Measurements from ENCODE around the gene DAZL.

DAZL gene

DNA sequence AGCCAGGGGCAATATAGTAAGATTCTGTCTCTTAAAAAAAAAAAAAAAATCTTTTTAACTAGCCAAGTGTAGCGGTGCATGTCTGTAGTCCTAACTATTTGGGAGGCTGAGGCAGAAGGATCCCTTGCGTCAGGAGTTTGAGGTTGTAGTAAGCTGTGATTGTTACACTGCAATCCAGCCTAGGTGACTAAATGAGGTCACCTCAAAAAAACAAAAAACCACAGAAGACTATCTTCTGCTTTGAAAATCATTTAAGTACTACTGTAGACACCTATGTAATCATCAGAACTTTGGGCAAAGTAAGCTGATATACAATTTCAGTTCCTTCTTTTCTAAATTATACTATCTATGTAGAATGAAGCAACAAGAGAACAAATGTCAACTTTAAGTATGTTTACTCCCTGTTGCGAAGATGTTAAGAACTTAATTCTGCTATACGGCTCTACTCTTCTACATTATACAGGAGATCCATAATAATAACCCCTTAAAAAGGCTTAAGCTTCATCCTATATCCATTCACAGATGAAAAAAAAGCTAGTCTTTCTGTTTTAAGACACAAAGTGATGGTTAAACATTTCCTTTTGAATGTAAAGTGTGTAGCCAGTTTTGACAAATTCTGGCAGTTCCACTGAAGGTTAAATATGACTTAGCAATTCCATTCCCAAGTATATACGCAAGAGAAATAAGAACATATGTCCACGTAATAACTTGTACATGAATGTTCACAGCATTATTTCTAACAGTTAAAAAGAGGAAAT, 15.2 kb downstream of the DAZL start:
- no peak for DNase-seq

DNA sequence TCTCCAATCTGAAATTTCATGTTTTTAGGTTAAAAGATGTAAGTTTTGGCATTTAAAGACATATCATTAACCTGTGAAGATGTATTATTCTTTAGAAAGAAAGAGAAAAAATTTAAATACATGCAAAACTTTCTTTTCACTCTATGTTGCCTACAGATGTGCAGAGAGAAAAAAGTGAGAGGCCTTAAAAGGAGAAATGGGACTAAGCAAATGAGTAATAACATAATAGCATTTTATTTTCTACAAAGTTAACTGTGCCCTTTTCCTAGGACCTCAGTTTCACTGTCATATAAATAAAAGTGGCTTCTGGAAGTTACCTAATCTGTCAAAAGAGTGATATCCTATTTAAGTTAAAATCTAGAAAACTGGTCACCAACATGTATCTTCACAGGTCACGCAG, 16.1 kb downstream of the DAZL start:
- no peak for DNase-seq

DNA sequence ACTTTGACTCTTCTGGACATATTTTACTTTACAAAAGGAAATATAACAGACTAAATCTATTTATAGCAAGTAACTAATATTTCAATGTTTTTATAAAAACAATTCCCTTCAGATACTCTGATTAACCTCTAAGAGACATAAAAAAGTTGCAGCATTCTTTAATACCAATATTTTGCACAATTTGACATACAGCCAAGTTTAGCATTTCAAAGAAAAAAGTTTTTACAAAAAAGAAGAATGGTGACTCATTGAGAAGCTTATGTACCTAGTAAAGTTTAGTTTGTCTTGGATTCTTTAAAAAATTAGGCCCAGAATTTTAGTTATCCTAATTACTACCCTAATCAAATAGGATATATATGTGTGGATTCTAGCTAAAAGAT, 17.6 kb downstream of the DAZL start:
- DNase-seq: no peak

DNA sequence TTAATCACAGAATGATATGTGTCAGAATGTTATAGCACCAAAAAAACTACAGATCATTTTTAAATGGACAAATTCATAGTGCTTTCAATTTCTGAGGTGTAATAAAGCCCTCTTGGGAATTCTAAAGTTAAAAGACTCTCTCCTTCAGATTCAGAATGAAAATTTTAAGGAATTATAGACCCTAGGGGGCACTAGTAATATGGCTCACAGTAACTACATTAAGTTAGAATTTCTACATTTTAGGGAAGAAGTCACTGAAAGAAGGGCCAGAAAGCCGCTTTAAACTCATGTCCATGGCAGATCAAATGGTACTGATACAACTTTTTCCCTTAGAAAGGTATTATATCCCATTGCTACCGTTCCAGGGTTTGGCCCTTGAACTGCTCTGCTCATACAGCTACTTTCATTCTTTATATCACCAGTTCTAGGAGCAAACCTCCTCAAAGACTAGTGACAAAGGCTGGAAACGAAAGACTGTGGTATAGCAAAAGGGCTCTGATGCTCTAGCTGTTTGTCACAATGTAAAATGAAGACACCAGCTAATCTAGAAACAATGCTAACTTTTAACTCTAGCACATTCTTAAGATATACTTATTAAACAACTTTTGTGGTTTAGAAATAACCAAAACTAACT, 18.1 kb downstream of the DAZL start:
- DNase-seq: no peak

DNA sequence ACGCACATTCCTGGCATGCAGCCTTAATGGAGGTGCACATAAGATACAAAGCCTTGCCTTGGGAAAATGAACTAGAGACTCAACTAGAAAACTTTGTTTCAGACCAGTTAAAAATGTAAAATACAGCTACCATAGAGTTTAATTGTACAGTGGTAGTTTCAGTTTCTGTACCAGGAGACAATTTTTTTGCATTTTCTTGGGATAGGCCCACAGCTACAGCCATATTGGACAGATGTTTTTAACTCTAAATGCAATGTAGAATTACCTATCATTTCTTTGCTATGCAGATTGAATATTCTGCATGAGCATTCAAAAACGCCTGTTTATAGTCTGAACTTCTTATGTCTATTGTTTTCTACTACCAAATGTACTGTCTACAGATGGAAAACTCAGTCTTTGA, 20.3 kb downstream of the DAZL start:
- no peak for DNase-seq

DNA sequence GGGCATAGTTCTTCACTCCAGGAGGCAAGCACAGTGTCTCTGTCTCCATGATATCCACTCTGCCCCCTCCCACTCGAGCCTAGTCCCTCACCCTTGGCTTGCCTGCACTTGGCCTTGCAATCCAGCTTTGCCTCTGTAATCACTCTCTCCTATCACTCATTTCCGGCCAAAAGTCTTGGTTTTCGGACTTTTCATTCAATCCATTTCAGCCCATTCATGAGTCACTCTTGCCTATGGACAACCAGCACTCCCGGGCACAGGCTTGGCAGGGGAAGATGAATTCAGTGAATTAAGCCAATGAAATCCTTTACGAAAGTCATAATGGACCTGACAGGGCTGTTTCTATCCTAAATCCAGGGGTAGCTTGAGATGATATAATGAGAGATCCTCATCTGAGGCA, 21.7 kb downstream of the DAZL start:
- DNase-seq: no peak

DNA sequence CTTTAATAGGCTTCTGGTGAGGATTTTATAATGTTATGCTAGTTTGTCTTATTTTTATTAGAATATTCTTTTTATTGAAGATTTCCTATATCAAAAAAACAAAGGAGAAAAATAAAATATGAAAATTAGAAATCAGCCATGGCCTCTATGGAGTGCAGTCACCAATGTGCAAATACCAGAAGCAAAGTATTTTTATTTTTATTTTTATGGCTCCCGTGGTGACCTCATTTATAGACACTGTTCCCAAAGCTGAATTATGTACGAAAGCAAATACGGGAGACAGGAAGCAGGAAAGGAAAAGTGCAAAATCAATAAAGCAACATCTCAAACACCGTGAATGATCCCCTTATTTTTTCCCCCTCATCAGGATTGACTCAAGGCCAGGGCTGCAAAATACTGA, 35.1 kb downstream of the DAZL start:
- no peak for DNase-seq

DNA sequence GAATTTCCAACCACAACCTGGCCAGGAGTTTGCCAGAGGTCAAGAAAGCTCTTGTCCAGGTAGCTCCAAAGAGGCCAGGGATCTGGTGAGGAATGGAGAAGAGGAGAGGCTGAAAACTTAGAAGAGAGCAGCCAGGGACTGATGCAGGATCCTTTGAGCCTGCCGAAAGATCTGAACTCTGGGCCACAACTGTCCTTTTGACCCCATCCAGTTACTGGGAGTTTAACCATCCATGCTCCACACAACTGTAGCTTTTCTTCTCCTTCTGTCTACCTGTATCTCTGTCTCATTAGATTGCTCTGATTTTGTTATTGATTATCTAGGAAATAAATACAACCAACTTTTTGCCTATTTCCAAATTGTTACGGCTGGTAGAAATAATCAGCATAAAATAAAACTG, 36.7 kb downstream of the DAZL start:
- no peak for DNase-seq

DNA sequence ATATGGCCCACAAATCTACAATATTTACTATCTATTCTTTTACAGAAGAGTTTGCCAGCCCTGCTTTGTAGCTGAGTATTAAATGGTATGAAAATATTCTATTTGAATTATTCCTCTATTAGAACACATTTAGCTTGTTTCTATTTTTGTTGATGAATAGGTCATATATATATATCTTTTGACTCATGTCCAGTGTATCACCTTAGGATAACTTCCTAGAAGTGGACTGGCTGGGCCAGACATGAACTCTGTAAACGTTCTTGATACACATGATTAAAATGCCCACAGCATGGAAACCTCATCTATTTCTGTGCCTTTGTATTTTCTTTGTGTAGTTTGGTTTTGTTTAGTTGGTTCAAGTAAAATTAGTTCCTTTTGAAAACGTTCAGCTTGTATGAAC, 37.1 kb downstream of the DAZL start:
- no peak for DNase-seq

DNA sequence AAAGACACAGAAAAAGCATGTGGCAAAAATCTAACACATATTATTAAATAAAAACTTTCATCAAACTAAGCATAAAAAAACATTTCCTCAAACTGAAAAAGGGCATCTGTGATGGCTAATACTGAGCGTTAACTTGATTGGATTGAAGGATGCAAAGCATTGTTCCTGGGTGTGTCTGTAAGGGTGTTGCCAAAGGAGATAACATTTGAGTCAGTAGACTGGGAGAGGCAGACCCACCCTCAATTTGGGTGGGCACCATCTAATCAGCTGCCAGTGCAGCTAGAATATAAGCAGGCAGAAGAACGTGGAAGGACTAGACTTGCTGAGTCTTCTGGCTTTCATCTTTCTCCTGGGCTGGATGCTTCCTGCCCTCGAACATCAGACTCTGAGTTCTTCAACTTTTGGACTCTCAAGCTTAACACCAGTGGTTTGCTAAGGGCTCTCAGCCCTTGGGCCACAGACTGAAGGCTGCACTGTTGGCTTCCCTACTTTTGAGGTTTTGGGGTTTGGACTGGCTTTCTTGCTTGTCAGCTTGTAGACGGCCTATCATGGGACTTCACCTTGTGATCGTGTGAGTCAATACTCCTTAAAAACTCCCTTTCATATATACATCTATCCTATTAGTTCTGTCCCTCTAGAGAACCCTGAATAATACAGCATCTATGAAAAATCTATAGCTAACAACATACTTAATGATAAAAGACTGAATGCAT, 45.4 kb downstream of the DAZL start:
- no peak for DNase-seq

DNA sequence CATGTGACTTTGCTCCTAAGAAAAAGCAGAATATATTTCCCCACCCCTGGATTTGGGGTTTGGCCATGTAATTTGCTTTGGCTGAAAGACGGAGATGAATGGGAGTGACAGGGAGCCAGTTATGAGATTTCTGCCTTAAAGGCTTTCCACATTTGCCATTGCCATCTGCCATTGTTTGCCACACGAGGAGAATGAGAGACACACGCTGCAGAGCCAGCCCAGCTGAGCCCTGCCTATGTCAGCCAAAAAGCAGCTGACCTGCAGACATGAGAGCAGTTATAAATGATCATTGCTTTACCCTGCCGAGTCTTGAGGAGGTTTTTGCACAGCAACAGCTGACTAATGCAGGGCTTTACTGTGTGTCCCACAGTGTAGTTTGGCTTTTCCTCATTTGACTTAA, 51.1 kb downstream of the DAZL start:
- DNase-seq: no peak

DNA sequence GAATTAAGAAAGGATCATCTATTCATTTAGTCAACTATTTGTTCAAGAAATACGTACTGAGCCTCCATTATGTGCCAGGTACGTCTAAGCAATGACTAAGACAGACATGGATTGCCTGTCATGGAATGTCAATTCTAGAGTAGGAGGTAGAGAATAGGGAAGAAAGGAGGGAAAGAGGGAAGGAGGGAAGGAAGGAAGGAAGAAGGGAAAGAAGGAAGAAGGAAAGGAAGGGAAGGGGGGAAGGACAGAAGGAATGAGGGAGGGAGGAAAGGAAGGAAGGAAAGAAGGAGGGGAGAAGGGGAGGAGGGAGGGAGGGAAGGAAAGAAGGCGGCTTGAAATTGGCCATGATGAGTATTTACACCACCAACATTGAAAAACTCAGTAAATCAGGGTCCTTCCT, 52.5 kb downstream of the DAZL start:
- no peak for DNase-seq

DNA sequence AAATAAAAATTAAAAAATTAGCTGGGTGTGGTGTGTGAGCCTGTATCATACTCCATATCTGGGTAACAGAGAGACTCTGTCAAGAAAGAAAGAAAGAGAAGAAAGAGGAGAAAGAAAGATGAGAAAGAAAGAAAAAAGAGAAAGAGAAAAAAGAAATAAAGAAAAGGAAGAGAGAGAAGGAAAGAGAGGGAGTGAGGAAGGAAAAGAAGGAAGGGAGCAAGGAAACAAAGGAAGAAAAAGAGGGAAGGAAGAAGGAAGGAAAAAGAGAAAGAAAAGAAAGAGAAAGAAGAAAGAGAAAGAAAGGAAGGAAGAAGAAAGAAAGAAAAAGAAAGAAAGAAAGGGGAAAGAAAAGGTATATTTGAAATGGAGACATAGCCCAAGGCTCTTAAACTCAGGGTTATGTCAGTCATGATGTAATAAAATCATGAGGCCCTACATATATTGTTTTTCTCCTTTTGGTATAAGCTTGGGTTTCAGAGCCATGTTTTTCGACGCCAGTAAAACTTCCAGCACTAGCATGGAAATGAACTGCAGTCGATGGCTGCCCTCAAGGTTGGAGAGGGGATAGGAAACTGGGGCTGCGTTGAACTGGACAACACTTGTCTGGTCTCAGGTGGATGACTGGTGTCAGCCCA, 53.8 kb downstream of the DAZL start:
- DNase-seq: no peak

DNA sequence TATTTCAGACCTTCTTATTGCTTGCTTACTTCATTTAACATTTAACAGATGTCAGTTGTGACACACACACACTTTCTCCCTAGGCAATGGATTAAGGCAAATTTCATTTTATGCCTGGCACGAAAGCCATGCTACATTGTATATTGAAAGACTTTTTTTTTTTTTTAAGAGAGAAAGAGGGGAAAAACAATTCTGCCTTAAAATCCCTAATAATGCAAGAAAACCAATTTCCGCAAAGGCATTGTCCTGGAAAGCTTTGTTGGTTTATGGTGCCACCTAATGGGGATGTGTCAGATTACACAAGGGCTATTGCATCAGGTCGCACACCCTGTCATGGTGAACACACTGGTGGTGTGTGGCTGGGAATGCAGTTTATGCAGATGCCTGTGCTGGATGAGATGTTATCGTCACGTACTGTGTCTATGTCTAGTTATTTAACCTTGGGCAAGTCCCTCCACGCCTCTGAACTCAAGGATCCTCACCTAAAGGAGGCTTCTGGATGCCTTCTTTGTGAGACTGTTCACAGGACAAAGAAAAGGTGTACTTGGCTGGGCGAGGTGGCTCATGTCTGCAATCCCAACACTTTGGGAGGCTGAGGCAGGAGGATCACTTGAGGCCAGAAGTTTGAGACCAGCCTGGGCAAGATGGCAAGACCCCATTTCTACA, 54.4 kb downstream of the DAZL start:
- peak; percentile 64 for DNase-seq

DNA sequence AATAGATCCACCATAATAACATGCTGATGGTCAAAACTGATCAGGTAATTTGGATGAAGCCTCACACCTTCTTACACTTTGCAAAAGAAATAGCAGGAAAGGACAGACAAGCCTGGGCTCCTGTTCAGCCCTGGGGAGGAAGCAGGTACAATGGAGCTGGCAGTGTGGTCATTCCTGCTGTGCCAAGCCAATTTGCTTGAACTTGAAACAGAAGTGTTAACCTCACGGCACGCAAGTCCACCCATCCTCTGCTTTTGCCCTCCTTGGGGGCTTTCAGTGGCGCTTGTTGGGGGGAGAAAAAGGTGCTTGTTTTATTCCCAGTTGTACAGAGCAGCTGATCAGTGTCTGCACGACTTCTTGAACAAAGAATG, 54.9 kb downstream of the DAZL start:
- no peak for DNase-seq

DNA sequence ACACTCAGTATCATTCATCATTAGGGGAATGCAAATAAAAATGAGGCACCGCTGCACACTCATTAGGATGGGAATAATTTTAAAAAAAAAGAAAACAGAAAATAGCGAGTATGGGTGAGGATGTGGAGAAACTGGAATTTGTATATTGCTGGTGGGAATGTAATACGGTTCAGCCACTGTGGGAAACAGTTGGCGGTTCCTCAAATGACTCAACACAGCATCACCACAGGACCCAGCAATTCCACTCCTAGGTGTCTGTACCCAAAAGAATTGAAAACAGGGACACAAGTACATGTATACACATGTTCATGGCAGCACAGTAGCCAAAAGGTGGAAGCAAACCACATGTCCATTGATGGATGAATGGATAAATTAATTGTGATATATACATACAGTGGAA, 56.5 kb downstream of the DAZL start:
- DNase-seq: no peak

DNA sequence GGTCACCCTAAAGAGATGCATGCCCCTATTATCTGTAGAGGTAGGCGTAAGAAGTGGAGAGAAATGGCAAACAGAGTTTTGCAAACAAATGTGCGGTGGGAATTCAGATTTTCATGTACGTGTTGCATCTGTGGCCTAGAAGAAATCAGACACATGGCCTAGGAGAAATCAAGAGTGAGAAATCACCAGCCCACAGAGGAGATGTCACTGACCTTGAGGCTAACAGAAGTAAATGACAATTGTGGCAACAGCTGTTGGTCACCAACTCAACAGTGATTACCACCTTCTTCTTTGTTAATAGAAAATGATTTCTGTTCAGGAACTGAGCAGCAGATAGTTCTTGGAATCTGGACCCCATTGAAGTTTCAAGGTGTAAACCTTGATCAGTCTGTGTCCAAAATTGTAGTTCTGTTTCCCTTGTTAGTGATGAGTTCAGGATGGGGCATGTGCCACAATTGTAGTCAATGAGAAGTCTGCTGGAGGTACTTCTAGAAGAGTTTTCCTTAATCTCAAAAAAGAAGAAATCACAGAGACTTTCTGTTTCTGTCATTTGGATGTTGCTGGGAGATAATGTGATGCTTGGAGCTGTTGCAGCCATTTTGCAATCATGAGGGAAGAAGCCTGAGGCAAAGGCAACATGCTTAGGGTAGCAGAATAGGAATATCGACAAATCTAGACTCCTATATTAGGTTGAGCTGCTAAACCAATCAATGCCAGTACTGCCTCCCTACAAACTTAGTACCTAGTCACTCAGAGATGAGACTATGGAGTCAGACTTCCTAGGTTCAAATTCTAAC, 57.5 kb downstream of the DAZL start:
- no peak for DNase-seq

DNA sequence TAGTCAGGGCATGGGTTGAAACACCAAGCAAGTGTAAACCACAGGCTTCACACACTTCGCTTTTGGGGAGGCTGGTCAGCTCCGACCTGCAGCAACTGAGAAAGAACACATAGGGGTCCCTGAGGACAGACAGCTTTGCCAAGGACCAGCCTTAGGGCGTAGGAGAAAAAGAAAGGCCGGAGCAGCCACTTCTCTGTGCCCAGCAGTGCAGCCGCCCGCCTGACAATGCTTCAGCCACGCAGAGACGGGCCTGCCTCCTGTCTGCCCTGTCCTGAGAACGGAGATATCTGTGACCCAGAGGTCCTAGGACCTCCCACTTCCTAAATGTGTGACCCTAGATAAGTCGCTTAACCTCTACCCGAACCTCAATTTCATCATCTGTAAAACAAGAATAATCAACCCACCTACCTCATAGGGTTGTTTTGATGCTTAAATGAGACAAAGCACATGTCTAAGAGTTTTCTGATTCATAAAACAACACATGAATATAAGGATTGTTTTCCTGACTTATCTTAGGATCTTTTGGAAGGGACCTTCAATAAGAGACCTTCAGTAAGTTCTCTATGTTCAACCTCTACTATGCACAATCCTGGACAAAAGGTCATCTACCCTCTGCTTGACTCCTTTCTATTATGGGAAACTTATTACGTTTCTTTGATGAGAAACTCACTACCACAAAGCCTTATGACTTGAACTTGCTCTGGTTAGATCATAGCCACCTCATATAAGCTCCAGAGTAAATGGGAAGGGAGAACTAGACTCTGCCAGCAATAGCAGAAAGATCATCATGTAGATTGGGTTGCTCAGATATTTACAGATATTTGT, 58.8 kb downstream of the DAZL start:
- no peak for DNase-seq

DNA sequence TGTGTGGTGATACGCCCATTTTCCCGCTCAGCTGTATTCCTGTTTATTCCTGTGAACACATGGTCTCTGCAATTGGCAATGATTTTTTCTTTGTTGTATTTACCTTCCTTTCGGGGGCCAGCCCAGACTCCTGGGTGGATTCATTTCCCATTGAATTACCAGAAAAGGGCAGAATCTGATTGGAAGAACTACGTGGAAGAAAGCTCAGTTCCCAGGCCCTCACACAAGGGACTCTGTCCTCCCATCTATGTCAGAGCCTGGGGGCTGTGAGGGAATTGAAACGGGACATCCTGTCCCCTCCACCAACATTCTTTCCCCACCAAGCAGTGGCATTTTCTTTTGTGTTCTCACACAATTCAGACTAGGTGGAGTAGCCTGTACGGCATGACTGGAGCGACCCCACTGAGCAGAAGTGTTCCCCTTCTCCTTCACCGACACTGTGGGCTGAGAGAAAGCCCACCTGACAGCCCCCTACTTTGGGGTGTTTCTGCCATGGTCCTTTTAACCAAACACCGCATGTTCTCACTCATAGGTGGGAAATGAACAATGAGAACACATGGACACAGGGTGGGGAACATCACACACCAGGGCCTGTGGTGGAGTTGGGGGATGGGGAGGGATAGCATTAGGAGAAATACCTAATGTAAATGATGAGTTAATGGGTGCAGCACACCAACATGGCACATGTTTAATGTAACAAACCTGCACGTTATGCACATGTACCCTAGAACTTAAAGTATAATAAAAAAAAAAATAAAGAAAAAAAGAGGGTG, 59.6 kb downstream of the DAZL start:
- DNase-seq: no peak

DNA sequence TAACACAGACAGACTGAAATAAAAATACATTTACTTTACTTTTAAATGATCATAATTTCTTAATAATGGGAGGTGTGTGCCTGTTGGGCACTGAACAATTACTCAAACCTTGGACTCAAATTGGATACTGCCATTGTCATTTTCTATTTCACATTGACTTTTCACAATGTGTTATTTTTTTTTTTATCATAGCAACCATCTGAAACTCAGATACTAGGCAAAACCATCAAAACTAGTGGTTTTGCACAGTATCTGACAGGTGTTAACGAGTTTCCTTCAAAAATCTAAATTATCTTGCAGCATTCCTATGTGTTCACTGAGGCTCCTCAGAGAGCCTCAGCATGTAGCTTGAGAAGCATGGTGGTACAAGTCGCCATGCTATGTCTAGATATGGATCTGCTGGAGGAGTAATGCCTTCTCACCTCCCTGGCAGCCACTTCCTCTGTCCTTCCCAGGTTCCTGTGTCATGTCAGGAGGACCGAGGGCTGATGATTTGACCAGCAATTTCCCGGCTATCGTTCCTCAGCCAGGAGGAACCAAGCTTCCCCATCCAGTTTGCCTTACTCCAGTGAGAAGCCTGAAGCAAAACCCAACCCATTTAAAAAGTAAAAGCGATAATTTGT, 61.9 kb downstream of the DAZL start:
- no peak for DNase-seq

Data from GDM1 (cell line).